Measurements from ENCODE around the gene LYZL6.
A peak's percentile ranks its signal among the peaks of the same experiment; 100 is the strongest.

The LYZL6 gene

GRCh38 chr17:35943537-35943936, at the start of gene LYZL6:
LYZL6 (minus strand) TSS chr17:35943713; CDS start chr17:35939356, 4,357 bp downstream.
- DNase-seq (no peak), ATAC-seq (no peak)

GRCh38 chr17:35991075-35991474, 47.6 kb upstream of the LYZL6 start:
- ATAC-seq, result no peak

GRCh38 chr17:35988164-35988563, 44.7 kb upstream of the LYZL6 start:
- DNase-seq, result no peak
- no peak for ATAC-seq

More at GRCh38 chr17:35991075-35991474, 47.6 kb upstream of the LYZL6 start:
- DNase-seq, result no peak

GRCh38 chr17:35986643-35987042, 43.1 kb upstream of the LYZL6 start, which contains the start of gene CCL14:
CCL14 (minus strand) TSS chr17:35986729; CDS start chr17:35986649, 80 bp downstream.
- DNase-seq, result no peak

DNA sequence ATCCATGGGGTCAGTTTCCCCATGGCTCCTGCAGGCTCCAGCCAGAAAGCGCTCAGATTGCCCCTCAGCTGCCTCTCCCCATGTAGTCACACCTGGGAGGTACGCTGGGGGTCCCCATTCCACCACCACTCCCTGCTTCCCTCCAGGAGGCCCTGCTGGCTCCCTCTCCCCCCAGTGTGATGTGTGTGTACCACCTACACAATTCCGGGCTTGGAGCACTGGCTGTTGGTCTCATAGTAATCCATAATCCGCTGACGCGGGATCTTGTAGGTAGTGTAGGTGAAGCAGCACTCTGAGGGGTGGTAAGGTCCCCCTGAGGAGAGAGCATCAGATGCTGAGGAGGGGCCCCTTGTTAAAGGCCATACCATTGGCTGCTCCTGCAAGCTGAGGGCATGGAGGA, 40.6 kb upstream of the LYZL6 start:
- no peak for DNase-seq

More at GRCh38 chr17:35986643-35987042, 43.1 kb upstream of the LYZL6 start, which contains the start of gene CCL14:
- ATAC-seq, result no peak

DNA sequence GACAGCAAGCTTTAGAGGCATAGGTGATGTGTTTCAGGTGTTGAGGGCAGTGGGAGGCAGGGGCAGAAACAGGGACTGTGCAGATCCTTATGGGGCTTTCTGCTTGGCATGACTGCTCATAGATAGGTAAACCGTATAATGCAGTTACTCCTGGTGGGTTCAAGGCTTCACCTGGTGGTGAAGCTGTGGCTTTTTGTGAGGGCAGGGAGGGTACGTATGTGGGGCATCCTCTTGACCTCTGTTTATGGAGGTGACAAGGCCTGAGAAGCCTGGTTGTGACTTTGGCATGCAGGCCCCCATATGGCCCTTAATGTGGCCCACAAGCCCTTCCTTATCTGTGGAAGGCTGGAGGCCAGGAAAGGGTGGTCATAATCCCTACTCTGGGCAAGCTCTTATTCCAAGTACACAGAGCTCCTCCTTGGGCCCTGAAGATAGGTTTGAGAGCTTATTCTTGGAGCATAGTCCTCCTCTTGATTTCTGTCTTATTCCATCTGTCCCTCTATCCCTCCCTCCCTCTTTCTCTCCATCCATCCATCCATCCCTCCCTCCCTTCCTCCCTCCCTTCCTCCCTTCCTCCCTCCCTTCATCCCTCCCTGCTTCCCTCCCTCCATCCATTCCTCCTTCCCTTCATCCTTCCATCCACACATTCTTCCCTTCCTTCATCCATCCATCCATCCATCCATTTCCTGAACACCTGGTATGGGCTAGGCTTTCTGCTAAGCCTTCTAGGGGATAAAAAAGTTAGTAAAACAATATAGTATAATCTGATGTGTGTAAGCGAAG, 39.1 kb upstream of the LYZL6 start:
- DNase-seq (no peak), ATAC-seq (no peak)

More for the DNA sequence above, 40.6 kb upstream of the LYZL6 start:
- no peak for ATAC-seq

DNA sequence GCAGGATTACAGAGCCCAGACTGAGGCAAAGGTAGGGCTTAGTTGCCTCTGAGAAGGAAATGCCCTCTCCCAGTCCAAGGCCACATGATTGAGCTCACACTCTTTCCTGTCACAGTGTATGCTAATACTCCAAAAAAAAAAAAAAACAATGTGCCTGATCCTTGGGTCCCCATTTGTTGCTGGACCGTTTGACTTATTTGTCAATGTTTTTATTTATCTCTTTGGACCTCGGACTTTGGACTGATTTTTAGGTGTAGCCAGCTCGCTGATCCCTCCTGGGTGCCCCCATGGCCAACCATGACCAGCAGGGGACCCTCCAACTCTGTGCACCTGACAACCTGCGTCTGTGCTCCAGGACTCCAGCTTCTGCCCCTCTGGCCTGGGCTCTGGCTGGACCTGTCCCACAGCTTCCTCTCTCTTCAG, 38.4 kb upstream of the LYZL6 start:
- DNase-seq, result peak; percentile 33
- ATAC-seq, result no peak

GRCh38 chr17:35981246-35981645, 37.7 kb upstream of the LYZL6 start, which contains the start of gene CCL16:
CCL16 (minus strand) TSS chr17:35981497; CDS start chr17:35981420, 77 bp downstream.
- ATAC-seq (no peak), DNase-seq (no peak)

GRCh38 chr17:35978346-35978745, 34.8 kb upstream of the LYZL6 start:
- DNase-seq, result no peak
- ATAC-seq, result no peak

- DNase-seq (no peak), ATAC-seq (no peak)
Observed at GRCh38 chr17:35977509-35977908, 34.0 kb upstream of the LYZL6 start.

DNA sequence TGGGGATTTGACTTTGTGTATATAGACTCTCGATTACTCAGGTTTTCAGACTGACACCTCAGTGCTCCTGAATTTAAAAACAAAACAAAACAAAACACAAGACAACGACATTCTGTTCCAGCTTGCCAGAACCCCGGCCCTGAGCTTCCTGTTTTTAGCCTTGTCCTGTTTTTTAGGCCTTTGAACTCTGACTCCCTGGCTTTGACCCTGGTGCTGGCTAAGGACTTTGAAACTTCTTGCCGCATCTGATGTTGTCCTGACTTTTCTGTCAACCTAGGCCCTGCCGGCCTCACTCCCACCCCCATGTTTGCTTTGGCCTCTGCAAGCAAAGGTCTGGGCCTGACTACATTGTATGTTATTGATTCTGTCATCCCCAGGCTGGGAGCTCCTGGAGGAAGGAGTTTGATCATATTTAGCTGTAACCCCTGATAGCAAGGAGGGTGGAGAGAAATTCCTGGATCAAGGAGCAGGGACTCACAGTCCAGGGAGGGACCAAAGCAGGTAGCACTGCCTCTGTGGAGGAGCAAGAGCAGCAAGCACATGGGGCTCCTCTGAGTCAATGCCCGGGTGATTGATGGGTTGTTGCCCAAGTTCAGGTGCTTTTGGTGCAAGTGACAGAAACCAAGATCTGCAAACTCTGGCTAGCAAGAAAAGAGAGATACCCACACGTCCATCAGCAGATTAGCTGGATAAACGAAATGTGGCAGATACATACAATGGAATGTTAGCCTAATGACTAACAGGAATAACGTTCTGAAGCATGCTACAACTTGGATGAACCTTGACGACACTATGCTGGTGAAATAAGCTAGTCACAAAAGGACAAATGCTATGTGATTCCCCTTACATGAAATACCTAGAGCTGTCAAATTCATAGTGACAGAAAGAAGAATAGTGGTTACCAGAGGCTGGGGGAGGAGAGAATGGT, 30.1 kb upstream of the LYZL6 start:
- ATAC-seq (no peak), DNase-seq (no peak)

DNA sequence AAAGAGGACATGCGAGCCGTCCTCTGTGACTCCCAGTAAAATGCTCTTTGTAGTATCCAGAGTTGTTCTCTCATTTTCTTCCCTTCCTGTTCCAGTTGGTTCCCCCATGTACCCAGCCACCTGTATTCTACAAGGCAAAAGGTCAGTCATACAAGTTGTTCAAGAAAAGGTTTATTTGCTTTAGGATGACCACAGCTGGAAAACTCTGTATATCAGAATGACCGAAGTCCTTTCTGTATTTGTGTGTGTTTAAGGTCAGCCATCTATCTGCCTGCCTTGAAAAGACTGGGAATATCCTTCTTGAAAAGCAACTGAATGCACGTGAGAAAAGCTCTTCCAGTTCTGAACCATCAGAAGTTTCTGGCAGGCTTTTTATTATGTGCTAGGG, 29.4 kb upstream of the LYZL6 start:
- DNase-seq (no peak), ATAC-seq (no peak)

DNA sequence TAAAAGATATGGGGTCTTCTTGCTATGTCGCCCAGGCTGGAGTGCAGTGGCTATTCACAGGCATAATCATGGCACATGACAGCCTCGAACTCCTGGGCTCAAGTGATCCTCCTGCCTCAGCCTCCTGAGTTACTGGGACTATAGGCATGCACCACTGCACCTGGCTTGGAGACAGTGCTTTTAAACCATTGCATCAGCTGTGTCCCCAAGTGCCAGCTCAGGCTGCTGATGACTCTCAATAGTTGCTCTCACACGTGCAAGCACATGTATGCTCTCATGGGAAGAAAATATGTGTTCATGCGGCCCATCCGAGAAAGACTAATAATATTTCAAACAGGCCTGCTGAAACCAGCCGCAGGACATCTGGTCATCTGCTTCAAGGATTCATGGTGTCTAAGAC, 29.0 kb upstream of the LYZL6 start:
- ATAC-seq (no peak), DNase-seq (no peak)

DNA sequence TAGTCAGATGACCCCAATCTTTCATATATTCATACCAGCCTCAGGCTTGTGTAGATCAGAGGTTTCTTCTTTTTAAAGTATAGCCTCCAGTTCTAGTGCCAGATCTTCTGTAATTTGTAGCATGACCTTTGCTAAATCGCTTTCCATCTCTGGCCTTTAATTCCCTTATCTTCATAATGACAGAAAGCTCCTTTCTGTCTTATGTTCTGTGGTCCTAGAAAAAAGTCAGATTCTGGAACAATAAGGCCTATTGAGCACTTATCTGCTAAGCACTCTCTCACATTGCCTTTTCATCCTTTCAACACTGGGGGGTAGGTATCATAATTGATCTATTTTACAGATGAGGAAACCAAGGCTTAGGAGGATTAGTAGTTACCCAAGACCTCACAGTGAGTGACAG, 28.6 kb upstream of the LYZL6 start:
- ATAC-seq, result no peak
- no peak for DNase-seq

DNA sequence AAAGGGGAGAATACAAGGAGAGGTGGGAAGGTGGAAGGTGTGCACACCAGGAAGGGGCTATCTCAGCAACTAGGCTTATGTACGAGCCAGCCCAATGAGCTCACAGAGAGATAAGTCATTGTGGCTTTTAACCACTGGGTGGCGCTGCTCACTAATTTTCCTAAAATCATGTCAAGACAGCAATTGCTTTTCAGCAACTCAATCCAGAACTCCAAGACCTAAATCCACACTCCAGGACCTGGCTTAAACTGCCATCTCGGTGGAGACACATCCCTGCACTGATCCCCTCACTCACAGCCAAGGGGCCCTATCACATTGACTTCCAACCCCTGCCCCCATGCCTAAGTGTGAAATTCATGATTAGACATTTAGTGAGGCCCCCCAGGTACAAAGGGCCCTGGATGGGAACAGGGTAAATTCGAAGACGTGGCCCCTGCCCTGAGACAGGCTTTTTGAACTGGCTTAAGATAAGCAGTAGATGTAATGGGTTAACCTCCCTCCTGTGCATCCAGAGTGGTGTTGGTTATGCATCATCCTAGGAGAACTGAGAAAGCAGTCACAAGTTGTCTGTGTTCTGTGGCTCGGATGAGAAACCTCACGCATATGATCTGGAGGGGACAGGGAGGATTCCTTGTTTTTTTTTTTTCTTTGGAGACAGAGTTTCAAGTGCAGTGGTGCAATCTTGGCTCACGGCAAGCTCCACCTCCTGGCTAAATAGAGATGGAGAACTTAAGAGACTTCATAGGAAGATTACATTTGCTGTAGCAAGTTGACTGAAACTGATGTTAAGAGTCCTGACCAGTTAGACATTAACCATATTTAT, 26.3 kb upstream of the LYZL6 start:
- DNase-seq (peak; percentile 79), ATAC-seq (no peak)

DNA sequence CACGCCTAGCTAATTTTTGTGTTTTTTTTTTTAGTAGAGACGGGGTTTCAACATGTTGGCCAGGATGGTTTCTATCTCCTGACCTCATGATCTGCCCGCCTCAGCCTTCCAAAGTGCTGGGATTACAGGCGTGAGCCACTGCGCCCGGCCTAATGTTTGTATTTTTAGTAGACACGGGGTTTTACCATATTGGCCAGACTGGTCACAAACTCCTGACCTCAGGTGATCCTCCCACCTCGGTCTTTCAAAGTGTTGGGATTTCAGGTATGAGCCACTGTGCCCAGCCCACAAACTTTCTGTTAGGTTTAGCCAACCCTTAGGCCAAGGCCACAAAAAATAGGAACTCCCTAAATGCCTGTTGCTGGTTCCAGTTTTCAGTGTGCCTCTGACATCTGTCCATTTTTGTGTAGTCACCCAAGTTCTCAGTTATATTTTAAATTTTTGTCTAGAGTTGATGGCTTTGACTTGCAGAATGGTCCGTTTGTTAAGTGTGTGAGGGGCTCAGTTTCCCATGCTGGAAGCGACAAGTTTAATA, 25.1 kb upstream of the LYZL6 start:
- ATAC-seq (no peak), DNase-seq (no peak)

- DNase-seq (no peak), ATAC-seq (no peak)
Observed at GRCh38 chr17:35965272-35965671, 21.8 kb upstream of the LYZL6 start.

DNA sequence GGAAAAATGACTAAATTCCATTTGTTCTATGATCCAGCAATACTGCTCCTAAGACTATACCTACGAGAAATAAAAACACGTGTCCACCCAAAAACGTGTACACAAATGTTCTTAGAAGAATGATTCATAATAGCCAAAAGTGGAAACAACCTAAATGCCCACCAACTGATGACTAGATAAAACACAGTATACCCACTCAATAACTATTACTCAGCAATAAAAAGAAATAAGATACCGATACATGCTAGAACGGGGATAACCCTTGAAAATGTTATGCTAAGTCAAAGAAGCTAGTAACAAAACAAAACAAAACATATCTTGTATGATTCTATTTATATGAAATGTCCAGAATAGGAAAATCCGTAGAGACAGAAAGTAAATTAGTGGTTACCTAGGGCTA, 20.1 kb upstream of the LYZL6 start:
- ATAC-seq (no peak), DNase-seq (no peak)

GRCh38 chr17:35953720-35954119, 10.2 kb upstream of the LYZL6 start:
- ATAC-seq, result no peak
- DNase-seq, result no peak

GRCh38 chr17:35949401-35949800, 5.9 kb upstream of the LYZL6 start:
- ATAC-seq (no peak), DNase-seq (no peak)

- DNase-seq, result no peak
Observed at GRCh38 chr17:35948092-35948491, 4.6 kb upstream of the LYZL6 start.

GRCh38 chr17:35947156-35947585, 3.7 kb upstream of the LYZL6 start:
- DNase-seq (peak; percentile 61), ATAC-seq (peak; percentile 83)

More at GRCh38 chr17:35948092-35948491, 4.6 kb upstream of the LYZL6 start:
- ATAC-seq, result no peak
